Cardiac fibroblast (primary cell): ENCODE measurements around the gene FANK1.

Experiments used
- DNase-seq, 2 donors: peaks; one replicate each; pipeline versions ENCODE4 v3.0.0 to v3.0.0-alpha.2; 2010; ENCODE audit warnings: low read depth in 2 of 2
- H3K4me3 ChIP-seq, 2 donors: replicated peaks in 1 of 2; 1 replicate in 1 of 2; 2 replicates in 1 of 2; pipeline ENCODE4 v1.5.1; 2011; ENCODE audit warnings: low read depth in 2 of 2, low read length in 2 of 2, mild to moderate bottlenecking in 2 of 2, moderate library complexity in 1 of 2
- CTCF ChIP-seq: IDR thresholded peaks from one replicate; pipeline ENCODE4 v1.5.1; 2011; ENCODE audit warnings: low read depth, mild to moderate bottlenecking, low read length, inconsistent platforms

Gene FANK1

GRCh38 chr10:126054191-126054590 lies 157.8 kb downstream of the FANK1 start:
- no peak for DNase-seq
- TF ChIP-seq CTCF, result no peak
- H3K4me3 ChIP-seq, result no peak overlapping the region

- DNase-seq, result no peak
- no peak overlapping the region for H3K4me3 ChIP-seq
- no peak for TF ChIP-seq CTCF
These were observed 161.1 kb downstream of the FANK1 start for GRCh38 chr10:126057494-126057893.

DNA sequence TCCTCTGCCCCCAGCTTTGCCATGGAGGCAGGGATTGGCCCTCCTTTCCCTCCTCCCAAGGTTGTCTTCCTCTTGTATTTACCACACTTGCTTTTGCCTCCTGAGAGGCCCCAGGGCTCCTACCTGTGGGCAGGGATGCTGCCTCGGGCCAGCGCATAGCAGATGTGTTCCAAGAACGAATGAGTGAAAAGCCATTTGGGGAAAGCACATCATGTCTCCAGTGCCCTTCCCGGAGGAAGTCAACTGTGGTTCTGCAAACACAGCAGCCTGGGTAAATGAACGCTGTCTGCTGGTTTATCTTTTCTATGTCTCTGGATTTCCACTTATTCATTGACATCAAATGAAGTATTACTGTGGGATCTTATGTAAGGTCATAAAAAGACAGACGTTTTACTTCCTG lies 161.7 kb downstream of the FANK1 start:
- TF ChIP-seq CTCF, result no peak

DNA sequence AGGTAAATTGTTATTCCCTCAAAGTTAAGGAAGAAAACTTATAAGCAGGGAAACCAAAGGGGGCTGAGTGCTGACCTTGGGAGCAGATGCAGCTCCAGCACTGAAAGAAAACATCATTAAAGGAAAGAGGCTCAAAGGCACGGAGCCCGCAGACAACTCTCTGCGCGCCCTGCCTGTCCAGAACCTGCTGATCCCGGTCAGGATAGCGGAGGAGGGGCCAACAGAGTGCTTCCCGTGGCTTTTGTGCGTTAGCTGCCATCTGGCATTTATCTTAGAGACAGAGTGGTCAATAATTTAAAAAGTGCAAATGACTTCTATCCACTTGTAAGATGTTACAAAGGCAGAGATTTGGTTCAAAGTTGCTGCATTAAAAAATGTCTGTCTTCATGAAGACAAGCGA lies 162.1 kb downstream of the FANK1 start:
- no peak for DNase-seq
- H3K4me3 ChIP-seq, result no peak overlapping the region
- no peak for TF ChIP-seq CTCF

More for the DNA sequence above, 161.7 kb downstream of the FANK1 start:
- no peak for DNase-seq
- H3K4me3 ChIP-seq, result no peak overlapping the region
